GM21423 (cell line): Measurements from ENCODE around the gene TBC1D8.
"Not testable (repeated sequence)": the region's sequence is repeated elsewhere in the genome, so short reads cannot be mapped to it uniquely, and the experiment has no call there.

Experiments used
- ATAC-seq: cut with Tn5 transposase; IDR thresholded peaks from one replicate; pipeline ENCODE4 v1.9.1; 2021; ENCODE audit warnings: mild to moderate bottlenecking, moderate library complexity; ENCODE audit not compliant: unreplicated experiment

Gene TBC1D8

GRCh38 chr2:101080211-101081068 lies 70.7 kb downstream of the TBC1D8 start:
- no peak for ATAC-seq

DNA sequence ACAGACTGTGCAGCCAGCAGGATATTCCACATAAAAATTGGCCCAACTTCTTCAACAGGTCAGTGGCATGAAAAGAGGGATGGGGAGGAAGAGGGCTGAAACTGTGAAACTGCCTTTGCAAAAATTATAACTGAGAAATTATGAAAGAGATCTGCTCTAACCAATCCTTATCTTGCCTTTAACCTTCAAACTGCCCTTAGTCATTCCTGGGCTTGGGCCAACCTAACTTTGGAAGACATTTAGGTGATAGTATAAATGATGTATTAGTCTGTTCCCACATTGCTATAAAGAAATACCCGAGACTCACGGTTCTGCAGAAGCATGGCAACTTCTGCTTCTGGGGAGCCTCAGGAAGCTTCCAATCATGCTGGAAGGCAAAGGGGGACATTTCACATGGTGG lies 74.6 kb downstream of the TBC1D8 start:
- no peak for ATAC-seq

GRCh38 chr2:101064868-101065549 lies 86.2 kb downstream of the TBC1D8 start:
- no peak for ATAC-seq

GRCh38 chr2:101064505-101064867 lies 86.7 kb downstream of the TBC1D8 start:
- no peak for ATAC-seq

- ATAC-seq = no peak
These were observed 87.1 kb downstream of the TBC1D8 start for GRCh38 chr2:101064125-101064502.

DNA sequence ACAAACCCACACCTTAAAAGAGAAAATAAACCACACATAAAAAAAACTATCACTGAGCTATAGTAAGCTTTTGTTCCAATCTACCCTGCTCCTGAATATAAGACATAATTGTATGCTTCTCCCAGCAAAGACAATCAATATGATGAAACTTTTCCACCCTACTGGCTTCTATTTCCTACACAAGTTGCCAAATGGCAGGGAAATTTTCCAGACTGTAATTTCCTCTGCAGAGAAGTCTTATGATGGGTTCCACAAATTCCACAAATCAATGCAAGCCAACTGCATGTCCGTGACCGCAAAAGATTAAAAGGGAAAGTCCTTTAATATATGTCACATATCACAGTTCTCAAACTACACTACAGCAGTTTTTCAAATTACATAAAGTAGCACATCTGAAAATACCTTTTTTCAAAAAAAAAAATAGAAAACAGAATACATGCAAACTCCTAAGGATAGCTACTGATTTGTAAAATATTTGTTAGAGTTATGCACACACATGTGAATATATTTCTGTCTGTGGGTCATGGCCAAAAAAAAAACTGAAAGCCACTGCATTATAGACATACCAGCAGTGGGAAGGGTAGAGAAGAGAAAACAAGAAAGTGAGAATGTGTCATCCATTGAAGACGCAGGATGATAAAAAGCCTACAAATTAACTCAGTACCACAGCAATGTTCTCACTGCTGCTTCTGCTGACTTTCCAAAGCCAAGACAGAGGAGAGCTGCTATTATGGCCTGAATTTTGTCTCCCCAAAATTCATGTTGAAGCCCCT lies 87.6 kb downstream of the TBC1D8 start:
- ATAC-seq = no peak

- no peak for ATAC-seq
These were observed 92.8 kb downstream of the TBC1D8 start for GRCh38 chr2:101058386-101058785.

DNA sequence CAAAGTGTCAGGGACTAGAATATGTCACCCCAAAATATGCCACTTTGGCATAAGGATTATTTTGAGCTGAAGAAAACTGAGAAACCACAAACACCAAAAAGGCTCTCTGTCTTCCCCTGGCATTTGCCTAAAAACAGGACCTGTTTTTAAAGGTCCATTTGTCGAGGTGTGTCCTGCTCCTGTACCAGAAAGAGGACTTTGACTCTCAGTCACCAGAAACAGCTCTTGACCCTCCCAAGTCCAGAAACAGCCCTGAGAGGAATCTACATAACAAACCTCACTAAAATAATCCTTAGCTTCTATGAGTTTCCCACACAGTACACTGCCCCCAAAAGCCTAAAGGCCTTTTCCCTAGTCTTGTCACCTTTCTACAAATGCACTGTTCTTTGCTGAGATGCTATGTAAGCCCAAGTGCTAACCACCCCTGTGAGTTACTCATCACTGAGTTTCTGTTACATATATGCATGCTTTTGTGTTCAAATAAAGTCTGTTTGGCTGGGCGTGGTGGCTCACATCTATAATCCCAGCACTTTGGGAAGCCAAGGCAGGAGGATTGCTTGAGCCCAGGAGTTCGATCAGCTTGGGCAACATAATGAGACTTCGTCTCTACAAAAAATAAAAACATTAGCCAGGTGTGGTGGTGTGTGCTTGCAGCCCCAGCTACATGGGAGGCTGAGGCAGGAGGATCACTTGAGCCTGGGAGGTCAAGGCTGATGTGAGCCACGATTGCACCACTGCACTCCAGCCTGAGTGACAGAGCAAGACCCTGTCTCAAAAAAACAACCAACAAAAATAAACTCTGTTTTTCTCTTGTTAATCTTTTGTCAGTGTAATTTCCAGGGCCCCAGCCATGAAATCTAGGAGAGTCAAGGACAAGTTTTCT lies 93.9 kb downstream of the TBC1D8 start:
- no peak for ATAC-seq

DNA sequence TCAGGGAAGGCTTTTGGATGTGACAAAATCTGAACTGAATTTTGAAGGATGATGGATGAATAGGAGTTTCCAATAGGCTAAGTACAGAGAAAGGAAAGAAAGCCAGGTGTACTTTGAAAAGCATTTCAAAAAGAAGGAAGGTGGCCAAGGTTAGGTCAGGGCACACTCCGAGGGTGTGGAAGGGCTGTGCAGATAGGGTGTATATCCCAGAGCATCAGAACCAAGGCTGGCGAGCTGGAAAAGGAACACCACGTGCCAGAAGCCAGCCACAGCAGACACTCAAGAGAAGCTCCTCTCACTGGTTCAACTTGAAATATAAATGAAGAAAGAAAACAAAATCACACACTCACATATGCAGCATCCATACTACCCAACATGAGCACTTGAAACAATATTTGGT lies 98.1 kb downstream of the TBC1D8 start:
- ATAC-seq = no peak

- no peak for ATAC-seq
These were observed 99.0 kb downstream of the TBC1D8 start for GRCh38 chr2:101052147-101052546.

DNA sequence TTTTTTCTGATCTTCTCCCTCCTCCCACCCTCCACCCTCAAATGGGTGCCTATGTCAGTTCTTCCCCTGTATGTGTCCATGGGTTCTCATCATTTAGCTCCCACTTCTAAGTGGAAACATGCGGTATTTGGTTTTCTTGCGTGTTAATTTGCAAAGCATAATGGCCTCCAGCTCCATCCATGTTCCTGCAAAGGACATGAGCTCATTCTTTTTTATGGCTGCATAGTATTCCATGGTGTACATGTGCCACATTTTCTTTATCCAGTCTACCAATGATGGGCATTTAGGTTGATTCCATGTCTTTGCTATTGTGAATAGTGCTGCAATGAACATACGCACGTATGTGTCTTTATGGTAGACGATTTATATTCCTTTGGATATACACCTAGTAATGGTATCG lies 100.3 kb downstream of the TBC1D8 start:
- ATAC-seq = not testable (repeated sequence)

DNA sequence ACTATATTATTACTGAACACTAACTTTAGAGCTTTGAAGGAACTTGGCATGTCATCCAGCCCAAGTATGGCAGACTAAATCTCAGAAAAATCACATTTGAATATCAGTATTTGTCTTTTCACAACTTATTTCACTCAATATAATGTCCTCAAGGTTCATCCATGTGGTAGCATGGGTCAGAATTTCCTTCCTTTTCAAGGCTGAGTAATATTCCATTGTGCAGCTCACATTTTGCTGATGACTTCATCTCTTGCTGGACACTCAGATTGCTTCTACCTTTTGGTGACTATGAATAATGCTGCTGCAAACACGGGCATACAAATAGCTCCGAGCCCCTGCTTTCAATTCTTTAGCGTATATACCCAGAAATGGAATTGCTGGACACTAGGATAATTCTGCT lies 102.4 kb downstream of the TBC1D8 start:
- ATAC-seq = no peak

DNA sequence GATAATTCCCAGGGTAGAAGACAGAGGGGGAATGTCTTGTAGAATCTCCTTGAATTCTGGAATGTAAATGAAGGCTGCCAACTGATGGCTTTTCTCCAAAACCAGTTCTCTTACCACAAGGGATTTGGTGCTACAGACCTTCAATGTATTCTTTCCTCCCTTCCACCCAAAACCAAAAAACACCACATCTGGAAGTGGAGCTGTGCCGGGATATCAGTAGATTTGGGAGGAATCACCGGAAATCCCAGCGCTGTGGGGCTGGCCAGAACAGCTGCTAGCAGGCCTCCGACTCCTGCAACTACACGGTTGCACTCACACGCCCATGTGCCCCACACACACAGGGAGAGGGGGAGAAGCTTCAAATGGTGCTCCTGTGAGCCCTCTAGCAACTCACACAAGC lies 103.4 kb downstream of the TBC1D8 start:
- ATAC-seq = no peak

GRCh38 chr2:101047075-101047766 lies 104.0 kb downstream of the TBC1D8 start:
- ATAC-seq = no peak

DNA sequence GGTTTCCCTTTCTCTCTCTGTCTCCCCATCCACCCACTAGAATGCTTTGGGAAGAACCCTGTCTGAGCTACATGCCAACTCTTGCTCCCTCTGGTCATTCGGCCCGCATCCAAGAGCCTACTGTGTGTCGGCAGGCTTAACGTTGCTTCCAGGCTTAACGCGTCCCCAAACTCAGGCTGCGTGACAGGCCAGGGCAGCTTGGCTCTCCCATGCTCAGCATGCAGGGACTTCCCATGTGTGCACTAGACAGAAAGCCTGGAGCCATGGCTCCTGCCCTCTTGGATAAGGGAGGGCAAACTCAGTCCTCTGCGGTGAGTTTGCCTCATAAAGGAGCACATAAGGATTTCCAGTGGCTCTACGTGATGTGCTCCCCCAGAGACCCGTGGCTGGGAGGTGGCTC lies 105.9 kb downstream of the TBC1D8 start:
- ATAC-seq = no peak

GRCh38 chr2:101041413-101041812 lies 109.8 kb downstream of the TBC1D8 start:
- no peak for ATAC-seq

- no peak for ATAC-seq
These were observed 110.4 kb downstream of the TBC1D8 start for GRCh38 chr2:101040761-101041160.

GRCh38 chr2:101040072-101040471 lies 111.1 kb downstream of the TBC1D8 start:
- no peak for ATAC-seq

DNA sequence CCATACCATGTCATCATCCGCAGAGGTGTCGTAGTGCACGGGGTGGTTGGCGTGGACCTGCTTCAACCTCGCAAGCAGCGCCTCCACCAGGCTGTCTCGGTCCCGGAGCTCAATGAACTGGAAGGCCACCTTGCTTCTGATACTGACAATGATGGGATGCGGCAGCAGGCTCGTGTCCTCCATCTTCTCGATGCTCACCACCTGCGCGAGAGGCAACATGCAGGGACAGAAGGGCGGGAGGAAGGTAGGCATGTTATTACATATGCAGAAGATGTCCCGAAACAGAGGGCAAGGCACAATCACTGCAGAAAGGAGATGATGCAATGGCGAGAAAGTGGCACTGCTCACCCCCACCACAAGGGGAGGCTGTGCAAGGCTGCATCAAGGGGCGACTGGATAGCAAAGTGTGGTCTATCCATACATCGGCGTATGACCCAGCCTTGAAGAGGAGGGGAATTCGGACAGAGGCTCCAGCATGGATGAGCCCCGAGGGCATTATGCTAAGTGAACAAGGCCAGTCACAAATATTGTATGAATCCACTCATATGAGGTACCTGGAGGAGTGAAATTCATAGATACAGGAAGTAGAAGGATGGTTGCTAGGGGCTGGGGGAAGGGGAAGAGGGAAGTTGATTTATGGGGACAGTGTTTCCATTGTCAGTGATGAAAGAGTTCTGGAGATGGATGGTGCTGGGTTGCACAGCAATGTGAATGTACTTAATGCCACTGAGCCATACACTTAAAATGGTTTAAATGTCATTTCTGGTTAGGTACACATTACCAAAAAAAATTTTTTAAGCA lies 112.5 kb downstream of the TBC1D8 start:
- no peak for ATAC-seq
